SU-DHL-6 (cell line): ENCODE data around the gene AHI1.

Source experiments
- H2AFZ ChIP-seq: fragments of 200-600 bp; sonication (generic); 2 replicates; pipeline ENCODE4 v1.6.1; 2014; ENCODE audit warnings: low read depth, mild to moderate bottlenecking, moderate library complexity, mixed read lengths, antibody characterized with exemption, low read length; ENCODE audit not compliant: severe bottlenecking
- H3F3A ChIP-seq: fragments of 200-600 bp; shearing (Covaris generic); 2 replicates; pipeline ENCODE4 v1.6.0; 2016; ENCODE audit warnings: antibody characterized with exemption, mild to moderate bottlenecking; ENCODE audit not compliant: insufficient read depth
- H3K27ac ChIP-seq: fragments of 200-600 bp; sonication (generic); 2 replicates; pipeline ENCODE4 v1.5.1; 2016; ENCODE audit warnings: low read depth, mild to moderate bottlenecking, low read length, moderate library complexity, mixed read lengths
- H3K27me3 ChIP-seq: fragments of 200-600 bp; sonication (generic), shearing (Covaris generic); 2 replicates; pipeline ENCODE4 v1.6.0; 2014; ENCODE audit warnings: mild to moderate bottlenecking, low read length
- H3K36me3 ChIP-seq: fragments of 200-600 bp; sonication (generic); 2 replicates; pipeline ENCODE4 v1.6.1; 2014; ENCODE audit warnings: mild to moderate bottlenecking, low read length, mixed read lengths
- H3K4me2 ChIP-seq: fragments of 300-600, 200-600 bp; shearing (Covaris generic), sonication (generic); 2 replicates; pipeline ENCODE4 v1.6.0; 2014; ENCODE audit warnings: low read length, low read depth, mild to moderate bottlenecking; ENCODE audit not compliant: poor library complexity, severe bottlenecking
- H3K4me3 ChIP-seq: fragments of 200-600 bp; sonication (generic); 2 replicates; pipeline ENCODE4 v1.5.1; 2014; ENCODE audit warnings: antibody characterized with exemption, low read length, mild to moderate bottlenecking, mixed read lengths; ENCODE audit not compliant: insufficient read depth, poor library complexity, severe bottlenecking
- H3K79me2 ChIP-seq: fragments of 200-600 bp; sonication (generic); 2 replicates; pipeline ENCODE4 v1.6.1; 2014; ENCODE audit warnings: mild to moderate bottlenecking, low read length, moderate library complexity; ENCODE audit not compliant: insufficient read depth
- H3K9ac ChIP-seq: fragments of 200-600 bp; sonication (generic); 2 replicates; pipeline ENCODE4 v1.7.0; 2014; ENCODE audit warnings: mild to moderate bottlenecking, low read length
- H3K9me2 ChIP-seq: fragments of 200-600 bp; sonication (generic); replicated peaks from 2 replicates; pipeline ENCODE4 v1.6.1; 2014; ENCODE audit warnings: low read length; ENCODE audit not compliant: insufficient read depth
- H3K9me3 ChIP-seq: fragments of 200-600 bp; sonication (generic); 2 replicates; pipeline ENCODE4 v1.6.1; 2014; ENCODE audit warnings: low read length, mixed read lengths; ENCODE audit not compliant: insufficient read depth
- H4K20me1 ChIP-seq: fragments of 200-600 bp; sonication (generic); 2 replicates; pipeline ENCODE4 v1.6.1; 2014; ENCODE audit warnings: low read depth, mild to moderate bottlenecking, antibody characterized with exemption, low read length, moderate library complexity, mixed read lengths
- EZH2phosphoT487 ChIP-seq: fragments of 200-600 bp; sonication (generic), shearing (Covaris generic); conservative IDR thresholded peaks from 2 replicates; pipeline ENCODE4 v1.6.1; 2018; ENCODE audit warnings: mild to moderate bottlenecking, antibody characterized with exemption, low read length, moderate library complexity, mixed read lengths
- TF ChIP-seq, protein P1 (sequence below): fragments of 200-600 bp; sonication (generic); IDR thresholded peaks from one replicate; pipeline ENCODE4 v1.5.1; 2017; ENCODE audit warnings: antibody characterized with exemption, mild to moderate bottlenecking, low read length, moderate library complexity; ENCODE audit not compliant: insufficient read depth, poor library complexity, severe bottlenecking

The AHI1 gene

DNA sequence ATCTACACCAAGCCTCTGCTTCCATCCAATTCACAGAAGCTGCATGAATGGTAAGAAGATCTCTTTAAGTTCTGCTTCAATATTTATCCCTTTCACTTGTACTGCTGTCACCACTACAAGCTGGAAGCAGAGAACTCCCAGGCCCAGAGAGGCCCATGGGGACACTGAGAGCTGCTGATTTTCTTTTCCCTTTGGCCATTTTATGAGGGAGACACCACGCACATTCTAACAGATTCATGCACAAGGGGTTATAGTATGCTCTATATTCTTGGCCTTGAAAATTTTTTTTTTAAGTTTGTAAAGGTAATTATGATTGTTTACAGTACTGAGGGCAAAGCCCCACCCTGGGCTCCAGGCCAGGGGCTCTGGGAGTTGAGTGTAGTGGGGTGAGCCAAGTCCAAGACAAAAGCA, 228.1 kb downstream of the AHI1 start:
- H3K9me3 ChIP-seq, result no peaks in the 10 kb centered on the region
- no peak overlapping the region for H3K9ac ChIP-seq
- no peak for TF ChIP-seq EZH2phosphoT487
- TF ChIP-seq, protein P1, sequence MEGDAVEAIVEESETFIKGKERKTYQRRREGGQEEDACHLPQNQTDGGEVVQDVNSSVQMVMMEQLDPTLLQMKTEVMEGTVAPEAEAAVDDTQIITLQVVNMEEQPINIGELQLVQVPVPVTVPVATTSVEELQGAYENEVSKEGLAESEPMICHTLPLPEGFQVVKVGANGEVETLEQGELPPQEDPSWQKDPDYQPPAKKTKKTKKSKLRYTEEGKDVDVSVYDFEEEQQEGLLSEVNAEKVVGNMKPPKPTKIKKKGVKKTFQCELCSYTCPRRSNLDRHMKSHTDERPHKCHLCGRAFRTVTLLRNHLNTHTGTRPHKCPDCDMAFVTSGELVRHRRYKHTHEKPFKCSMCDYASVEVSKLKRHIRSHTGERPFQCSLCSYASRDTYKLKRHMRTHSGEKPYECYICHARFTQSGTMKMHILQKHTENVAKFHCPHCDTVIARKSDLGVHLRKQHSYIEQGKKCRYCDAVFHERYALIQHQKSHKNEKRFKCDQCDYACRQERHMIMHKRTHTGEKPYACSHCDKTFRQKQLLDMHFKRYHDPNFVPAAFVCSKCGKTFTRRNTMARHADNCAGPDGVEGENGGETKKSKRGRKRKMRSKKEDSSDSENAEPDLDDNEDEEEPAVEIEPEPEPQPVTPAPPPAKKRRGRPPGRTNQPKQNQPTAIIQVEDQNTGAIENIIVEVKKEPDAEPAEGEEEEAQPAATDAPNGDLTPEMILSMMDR, result no peak
- H3K9me2 ChIP-seq, result no peaks in the 10 kb centered on the region
- H3K79me2 ChIP-seq, result no peaks in the 10 kb centered on the region
- no peaks in the 10 kb centered on the region for H3K27me3 ChIP-seq
- no peaks in the 10 kb centered on the region for H3K36me3 ChIP-seq
- H3K27ac ChIP-seq, result no peak overlapping the region
- no peak overlapping the region for H3K4me3 ChIP-seq
- H4K20me1 ChIP-seq, result no peaks in the 10 kb centered on the region
- no peak overlapping the region for H3K4me2 ChIP-seq
- no peak overlapping the region for H2AFZ ChIP-seq
- H3F3A ChIP-seq, result no peaks in the 10 kb centered on the region

DNA sequence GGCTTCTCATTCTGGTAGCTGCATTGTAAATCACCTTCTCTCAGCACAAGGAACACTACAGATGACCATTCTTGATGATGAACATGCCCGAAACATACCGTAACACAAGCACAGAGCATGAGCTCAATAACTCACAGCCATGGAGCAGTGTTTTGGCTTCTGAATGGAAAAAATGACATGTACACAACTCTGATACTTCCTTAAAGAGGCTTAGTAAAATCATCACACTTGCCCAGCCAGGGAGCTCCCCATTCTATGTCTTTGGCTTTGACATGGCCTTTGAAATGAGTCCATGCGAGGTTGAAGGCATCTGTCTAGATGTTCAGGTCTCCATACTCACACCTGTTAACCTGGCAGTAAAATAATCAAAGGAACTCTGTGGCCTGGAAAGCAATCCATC, 228.8 kb downstream of the AHI1 start:
- no peak overlapping the region for H3K4me3 ChIP-seq
- H3K9ac ChIP-seq, result no peak overlapping the region
- no peaks in the 10 kb centered on the region for H3K79me2 ChIP-seq
- no peaks in the 10 kb centered on the region for H3K9me2 ChIP-seq
- H3K36me3 ChIP-seq, result no peaks in the 10 kb centered on the region
- H3F3A ChIP-seq, result no peaks in the 10 kb centered on the region
- no peaks in the 10 kb centered on the region for H3K9me3 ChIP-seq
- no peaks in the 10 kb centered on the region for H4K20me1 ChIP-seq
- H3K27me3 ChIP-seq, result no peaks in the 10 kb centered on the region
- H3K4me2 ChIP-seq, result no peak overlapping the region
- TF ChIP-seq EZH2phosphoT487, result no peak
- TF ChIP-seq, protein P1, result no peak
- H3K27ac ChIP-seq, result no peak overlapping the region
- H2AFZ ChIP-seq, result no peak overlapping the region

DNA sequence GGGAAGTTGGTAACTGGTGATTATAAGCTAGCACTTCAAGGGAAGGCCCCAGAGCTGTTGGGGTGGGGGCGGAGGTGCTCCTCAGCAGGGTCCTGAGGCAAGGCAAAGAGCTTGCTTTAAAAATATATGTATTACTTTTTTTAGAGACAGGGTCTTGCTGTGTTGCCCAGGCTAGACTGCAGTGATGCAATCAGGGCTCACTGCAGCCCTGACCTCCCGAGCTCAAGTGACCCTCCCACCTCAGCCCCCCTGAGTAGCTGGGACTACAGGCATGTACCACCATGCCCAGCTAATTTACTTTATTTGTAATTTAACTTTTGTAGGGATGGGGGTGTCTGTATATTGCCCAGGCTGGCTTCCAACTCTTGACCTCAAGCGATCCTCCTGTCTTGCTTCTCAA, 229.3 kb downstream of the AHI1 start:
- H3K4me2 ChIP-seq, result no peak overlapping the region
- H2AFZ ChIP-seq, result no peak overlapping the region

More for the DNA sequence above, 229.3 kb downstream of the AHI1 start:
- H3K9me2 ChIP-seq, result no peaks in the 10 kb centered on the region
- H3K9ac ChIP-seq, result no peak overlapping the region
- no peaks in the 10 kb centered on the region for H3K27me3 ChIP-seq
- no peaks in the 10 kb centered on the region for H3F3A ChIP-seq
- H3K27ac ChIP-seq, result no peak overlapping the region
- H3K4me3 ChIP-seq, result no peak overlapping the region
- no peaks in the 10 kb centered on the region for H3K36me3 ChIP-seq
- TF ChIP-seq EZH2phosphoT487, result no peak
- TF ChIP-seq, protein P1, result no peak
- H3K79me2 ChIP-seq, result no peaks in the 10 kb centered on the region
- H3K9me3 ChIP-seq, result no peaks in the 10 kb centered on the region
- no peaks in the 10 kb centered on the region for H4K20me1 ChIP-seq
